ENCODE results near the gene LCAT. TPM values are rescaled to one million over a fixed set of nuclear protein-coding genes. Genes with fewer than 3 reads are reported as not detected.

The LCAT gene
- total RNA-seq, 1 donor from 2014 or later = 0.47 TPM

- DNase-seq = no peak
Observed at GRCh38 chr16:67909056-67909742, 34.7 kb downstream of the LCAT start.

DNA sequence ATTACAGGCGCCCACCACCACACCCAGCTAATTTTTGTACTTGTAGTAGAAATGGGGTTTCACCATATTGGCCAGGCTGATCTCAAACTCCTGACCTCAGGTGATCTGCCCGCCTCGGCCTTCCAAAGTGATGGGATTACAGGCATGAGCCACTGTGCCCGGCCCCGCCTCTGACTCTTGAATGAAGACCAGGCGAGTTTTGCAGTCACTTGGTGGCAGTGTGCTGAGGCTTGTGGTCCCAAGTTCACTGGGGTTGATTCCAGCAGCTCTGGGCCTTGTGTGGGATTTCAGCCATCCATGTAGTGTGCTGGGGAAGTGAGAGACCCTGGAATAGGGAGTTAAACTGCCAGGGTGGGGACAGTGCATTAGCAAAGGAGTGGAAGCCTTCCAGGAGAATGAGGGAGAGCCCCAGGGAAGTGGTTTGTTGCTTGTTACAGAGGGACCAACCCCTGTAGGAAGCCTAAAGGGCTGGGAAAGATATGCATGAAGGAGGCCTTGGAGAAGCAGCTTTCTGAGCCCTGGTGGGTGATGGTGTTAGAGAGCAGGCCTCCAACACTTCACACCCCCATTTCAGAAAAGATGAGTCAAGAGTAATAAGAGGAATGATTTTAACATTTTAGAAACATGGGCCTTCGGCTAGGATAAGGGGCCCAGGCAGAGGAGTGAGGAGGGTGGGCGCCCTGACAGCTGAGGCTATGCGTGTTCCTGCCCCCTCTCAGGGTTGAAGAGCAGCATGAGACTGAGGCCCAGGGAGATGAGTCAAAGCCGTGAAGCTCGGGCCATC, 36.3 kb downstream of the LCAT start:
- DNase-seq = no peak

DNA sequence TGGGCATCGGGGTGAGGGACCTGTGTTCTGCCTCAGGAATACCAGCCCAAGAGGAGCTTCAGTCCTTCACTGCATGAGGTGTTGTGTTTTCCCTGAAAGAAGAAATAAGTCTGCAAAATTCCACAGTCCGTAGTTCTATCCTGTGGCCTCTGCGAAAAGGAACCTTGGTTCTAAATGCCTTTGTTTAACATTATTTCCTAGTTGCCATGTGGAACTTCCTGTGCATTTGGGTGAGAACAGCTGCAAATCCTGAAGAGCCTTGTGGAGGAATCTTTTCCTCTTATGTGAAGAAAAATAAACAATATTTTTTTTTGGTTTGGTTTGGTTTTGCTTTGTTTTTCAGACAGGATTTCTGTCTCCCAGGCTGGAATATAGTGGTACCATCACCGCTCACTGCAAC, 41.1 kb downstream of the LCAT start:
- no peak for DNase-seq

DNA sequence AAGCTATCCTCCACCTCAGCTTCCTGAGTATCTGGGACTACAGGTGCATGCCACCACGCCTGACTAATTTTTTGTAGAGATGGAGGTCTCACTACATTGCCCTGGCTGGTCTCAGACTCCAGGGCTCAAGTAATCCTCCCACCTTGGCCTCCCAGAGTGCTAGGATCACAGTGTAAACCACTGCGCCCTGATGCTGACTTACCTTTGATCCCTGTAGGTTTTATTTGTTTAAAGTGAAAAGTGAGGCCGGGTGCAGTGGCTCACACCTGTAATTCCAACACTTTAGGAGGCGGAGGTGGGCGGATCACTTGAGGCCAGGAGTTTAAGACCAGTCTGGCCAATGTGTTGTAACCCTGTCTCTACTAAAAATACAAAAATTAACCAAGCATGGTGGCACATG, 42.2 kb downstream of the LCAT start:
- DNase-seq = no peak

- DNase-seq = no peak
Observed at GRCh38 chr16:67897231-67897630, 46.7 kb downstream of the LCAT start.

GRCh38 chr16:67893743-67894399, 50.0 kb downstream of the LCAT start:
- DNase-seq = no peak

DNA sequence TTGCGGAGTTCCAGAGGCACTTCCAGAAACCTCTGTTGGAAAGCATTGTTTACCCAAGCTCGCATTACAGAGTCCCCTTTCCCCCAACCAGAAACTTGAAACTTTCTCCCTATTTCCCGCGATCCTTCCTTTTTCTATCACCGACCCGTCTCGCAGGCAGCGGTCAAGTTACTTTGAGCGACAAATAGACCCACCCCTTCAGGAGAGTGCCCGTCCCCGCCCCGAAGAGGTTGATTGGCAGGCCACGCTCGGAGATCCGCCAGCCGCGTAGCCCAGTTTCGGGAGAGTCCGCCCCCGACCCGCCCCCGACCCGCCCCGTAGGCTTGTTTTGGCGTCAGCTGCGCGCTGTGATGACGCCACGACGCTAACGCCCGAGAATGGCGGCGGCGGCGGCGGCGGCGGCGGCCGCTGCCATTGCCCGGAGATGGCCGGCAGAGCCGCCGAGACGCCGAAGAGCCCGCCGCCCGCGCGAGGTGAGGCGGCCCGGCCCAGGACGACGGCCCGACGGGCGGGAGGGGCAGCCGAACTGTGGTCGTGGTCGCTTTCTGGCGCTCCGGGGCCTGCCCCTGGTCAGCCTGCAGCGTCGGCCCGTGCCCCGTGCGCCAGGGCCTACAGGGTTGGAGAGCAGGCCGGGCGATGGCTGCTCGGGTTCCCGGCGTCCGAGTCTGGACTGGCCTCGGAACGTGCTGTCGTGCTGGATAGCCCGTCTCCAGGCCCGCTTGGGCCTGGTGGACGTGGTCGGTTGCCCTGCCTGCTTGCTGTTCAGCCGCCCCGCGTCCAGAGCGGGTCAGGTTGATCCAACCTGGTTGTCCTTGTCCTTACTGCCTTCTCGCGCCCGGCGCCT, 50.8 kb downstream of the LCAT start, which contains the start of gene PSKH1:
PSKH1 (plus strand) TSS at position 356 of the 844 bp plus-strand sequence. CDS start 15,496 bp downstream, outside the sequence.
- peak; percentile 96 for DNase-seq

DNA sequence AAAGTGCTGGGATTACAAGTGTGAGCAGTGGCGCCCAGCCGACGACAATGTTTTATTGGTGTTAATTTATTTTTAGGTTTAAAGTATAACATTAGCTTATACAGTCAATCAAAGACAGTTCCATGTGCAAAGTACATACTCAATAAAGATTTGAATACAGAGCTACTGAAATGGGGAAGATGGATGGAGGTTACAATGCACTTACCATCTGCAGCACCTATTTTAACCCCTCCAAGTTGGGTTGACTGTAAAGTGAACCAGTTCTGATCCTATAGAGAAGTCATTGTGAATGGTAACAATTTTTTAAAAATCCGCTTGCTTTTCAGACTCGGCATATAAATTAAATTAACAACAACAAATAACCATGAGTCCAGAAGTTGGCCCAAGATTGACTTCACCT, 51.5 kb downstream of the LCAT start:
- no peak for DNase-seq

Other genes with a start within 250 kb of the LCAT start
- 51.5 TPM for gene GFOD2, start 224.8 kb downstream of the LCAT start, total RNA-seq
- 4.4 TPM for gene RANBP10, start 137.6 kb downstream of the LCAT start, total RNA-seq
- 3.7 TPM for gene TSNAXIP1, start 137.2 kb downstream of the LCAT start, total RNA-seq
- gene THAP11, start 101.8 kb downstream of the LCAT start, total RNA-seq = 25.3 TPM
- gene NUTF2, start 97.2 kb downstream of the LCAT start, total RNA-seq = 73.2 TPM
- gene CENPT, start 96.4 kb downstream of the LCAT start, total RNA-seq = 19.7 TPM
- 45.2 TPM for gene EDC4, start 71.1 kb downstream of the LCAT start, total RNA-seq
- gene NRN1L, start 59.2 kb downstream of the LCAT start, total RNA-seq = not detected
- gene PSKH1, start 50.9 kb downstream of the LCAT start, total RNA-seq = 5.1 TPM
- 1.4 TPM for gene CTRL, start 12.3 kb downstream of the LCAT start, total RNA-seq
- 13.3 TPM for gene PSMB10, start 7.3 kb downstream of the LCAT start, total RNA-seq
- gene SLC12A4, start 24.5 kb upstream of the LCAT start, total RNA-seq = 8.0 TPM
- gene DPEP3, start 36.4 kb upstream of the LCAT start, total RNA-seq = not detected
- gene DPEP2, start 55.4 kb upstream of the LCAT start, total RNA-seq = not detected
- not detected for gene DPEP2NB, start 71.8 kb upstream of the LCAT start, total RNA-seq
- 11.2 TPM for gene DDX28, start 79.1 kb upstream of the LCAT start, total RNA-seq
- gene DUS2, start 79.2 kb upstream of the LCAT start, total RNA-seq = 9.0 TPM
- gene NFATC3, start 141.2 kb upstream of the LCAT start, total RNA-seq = 23.2 TPM

Measured in occipital lobe (tissue), 2 donors.